Keratinocyte (primary cell): ENCODE results near the gene CLEC7A. TPM values are rescaled to one million over a fixed set of nuclear protein-coding genes. Genes with fewer than 3 reads are reported as not detected.

Experiments
- DNase-seq: peaks from one replicate; pipeline ENCODE4 v3.0.0-alpha.2; 2011; ENCODE audit warnings: low read depth, missing footprints, low spot score
- FAIRE-seq: peaks from 2 replicates; lab custom pipeline; 2011; peaks lifted over from hg19 to GRCh38; lab: Jason Lieb, UNC
- H2AFZ ChIP-seq: 2 replicates; pipeline ENCODE4 v1.6.0; 2012; ENCODE audit warnings: low read length, control low read depth, inconsistent platforms; ENCODE audit not compliant: control insufficient read depth
- H3K27ac ChIP-seq: 2 replicates; pipeline ENCODE4 v1.5.1; 2011; ENCODE audit warnings: low read length; ENCODE audit not compliant: control insufficient read depth, insufficient read depth
- H3K27me3 ChIP-seq: 3 replicates; pipeline ENCODE4 v1.6.0; 2011; ENCODE audit warnings: low read length; ENCODE audit not compliant: control insufficient read depth, insufficient read depth; ENCODE audit errors: extremely low read depth
- H3K36me3 ChIP-seq, 2 experiments: 2 replicates in 1 of 2; 3 replicates in 1 of 2; pipeline ENCODE4 v1.5.1; 2011; ENCODE audit warnings: low read length in 2 of 2, mild to moderate bottlenecking in 1 of 2; ENCODE audit not compliant: control insufficient read depth in 2 of 2, insufficient read depth in 2 of 2; ENCODE audit errors: extremely low read depth in 1 of 2
- H3K4me1 ChIP-seq: 3 replicates; pipeline ENCODE4 v1.5.1; 2011; ENCODE audit warnings: low read length; ENCODE audit not compliant: control insufficient read depth, insufficient read depth; ENCODE audit errors: extremely low read depth
- H3K4me2 ChIP-seq: 3 replicates; pipeline ENCODE4 v1.6.0; 2011; ENCODE audit warnings: low read depth, low read length; ENCODE audit not compliant: control insufficient read depth, insufficient read depth; ENCODE audit errors: extremely low read depth
- H3K4me3 ChIP-seq, 3 experiments: fragments of 200-600 bp in 1 of 3; sonication (generic) in 1 of 3; 2 replicates in 2 of 3; 3 replicates in 1 of 3; pipeline ENCODE4 v1.5.1; 2011 to 2016; ENCODE audit warnings: low read length in 3 of 3, mild to moderate bottlenecking in 3 of 3, control low read depth in 2 of 3, inconsistent platforms in 1 of 3, low read depth in 1 of 3, mixed read lengths in 1 of 3, mixed run types in 1 of 3, moderate library complexity in 1 of 3; ENCODE audit not compliant: control insufficient read depth in 2 of 3, insufficient read depth in 2 of 3; ENCODE audit errors: extremely low read depth in 1 of 3
- H3K79me2 ChIP-seq: 2 replicates; pipeline ENCODE4 v1.6.0; 2012; ENCODE audit warnings: low read length; ENCODE audit not compliant: control insufficient read depth, insufficient read depth
- H3K9ac ChIP-seq: 3 replicates; pipeline ENCODE4 v1.6.0; 2011; ENCODE audit warnings: low read length; ENCODE audit not compliant: control insufficient read depth, insufficient read depth; ENCODE audit errors: extremely low read depth
- H3K9me1 ChIP-seq: 3 replicates; pipeline ENCODE4 v1.6.0; 2011; ENCODE audit warnings: low read length; ENCODE audit not compliant: control insufficient read depth, insufficient read depth; ENCODE audit errors: extremely low read depth
- H3K9me3 ChIP-seq: 2 replicates; pipeline ENCODE4 v1.5.1; 2012; ENCODE audit warnings: low read depth, low read length; ENCODE audit not compliant: control insufficient read depth
- H4K20me1 ChIP-seq: 3 replicates; pipeline ENCODE4 v1.6.0; 2011; ENCODE audit warnings: low read length; ENCODE audit not compliant: control insufficient read depth, insufficient read depth; ENCODE audit errors: extremely low read depth
- CTCF ChIP-seq, 3 experiments: IDR thresholded peaks in 1 of 3; conservative IDR thresholded peaks in 1 of 3; optimal IDR thresholded peaks in 1 of 3; 2 replicates in 2 of 3; 3 replicates in 1 of 3; pipeline versions ENCODE3 to v1.5.1; 2011; ENCODE audit warnings: low read length in 3 of 3, mild to moderate bottlenecking in 3 of 3, moderate library complexity in 2 of 3, control low read depth in 1 of 3, inconsistent platforms in 1 of 3; ENCODE audit not compliant: insufficient read depth in 2 of 3; ENCODE audit errors: extremely low read depth in 1 of 3
- EZH2 ChIP-seq: IDR thresholded peaks from one replicate; pipeline ENCODE4 v1.6.1; 2012; ENCODE audit warnings: inconsistent platforms, mild to moderate bottlenecking, low read length, moderate library complexity
- dilution Hi-C: fragments of 300-500 bp; cut with MboI; formaldehyde crosslinking; loops from one replicate; pipeline ENCODE4 v1.7.0; 2020; ENCODE audit warnings: low sequenced_read_pairs; ENCODE audit not compliant: extremely low pct_ligation_motif_present
- polyA plus RNA-seq, 5 experiments: library from polyadenylated mRNA; depleted of rRNA in 3 of 5; stranded (reverse) in 3 of 5; stranded (forward) in 1 of 5; unstranded in 1 of 5; fragments of >200 nt; gene quantifications; 1 replicate in 1 of 5; 2 replicates in 3 of 5; 3 replicates in 1 of 5; pipeline versions ENCODE4 v1.2.1 to v1.2.3, GENCODE V29; 2011 to 2012; ENCODE audit warnings: missing spikeins in 2 of 5, low read depth in 1 of 5, low replicate concordance in 1 of 5

The CLEC7A gene
- polyA plus RNA-seq, 1 donor (not counting 4 experiments of a cell fraction or from before 2014, with no cell fraction given): 0.62 TPM

DNA sequence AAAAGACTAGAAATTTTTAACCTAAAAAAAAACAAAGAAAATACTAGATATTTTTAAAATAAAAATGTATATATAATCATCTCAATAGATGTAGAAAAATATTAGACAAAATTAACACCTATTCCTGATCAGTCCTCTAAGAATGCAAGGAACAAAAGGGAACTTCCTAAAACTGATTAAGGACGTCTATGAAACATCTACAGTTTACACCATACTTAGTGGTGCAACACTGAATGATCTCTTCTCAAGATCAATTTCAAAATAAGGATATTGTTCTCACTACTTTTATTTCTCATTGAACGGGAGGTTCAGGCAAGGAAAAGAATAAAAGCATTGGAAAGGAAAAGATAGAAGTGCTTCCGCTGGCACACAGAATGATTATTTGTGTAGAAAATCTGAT lies 26.0 kb upstream of the CLEC7A start:
- Histone ChIP-seq H3K9me3 (no peaks in the 10 kb centered on the region), H3K79me2 (no peaks in the 10 kb centered on the region), H2AFZ (no peak overlapping the region), H3K4me3 (no peak overlapping the region), H3K4me1 (peaks cover 5% of the 10 kb centered on the region), H3K36me3 (no peaks in the 10 kb centered on the region), H3K4me2 (no peak overlapping the region), H3K27ac (no peak overlapping the region), H3K9ac (no peak overlapping the region), H3K27me3 (no peaks in the 10 kb centered on the region), H4K20me1 (no peaks in the 10 kb centered on the region), H3K9me1 (no peaks in the 10 kb centered on the region)
- dilution Hi-C loops: no loop called here
- TF ChIP-seq CTCF (optimal IDR thresholded peaks at IDR 0.05 in 1 of 3, IDR thresholded peaks at IDR 0.05 in 1 of 3, conservative IDR thresholded peaks at IDR 0.05 in 1 of 3; ENCODE audit: extremely low read depth in 1 of 3, insufficient read depth in 2 of 3, low read length in 3 of 3): no peak
- no peak for TF ChIP-seq EZH2
- DNase-seq (no peak), FAIRE-seq (no peak)

DNA sequence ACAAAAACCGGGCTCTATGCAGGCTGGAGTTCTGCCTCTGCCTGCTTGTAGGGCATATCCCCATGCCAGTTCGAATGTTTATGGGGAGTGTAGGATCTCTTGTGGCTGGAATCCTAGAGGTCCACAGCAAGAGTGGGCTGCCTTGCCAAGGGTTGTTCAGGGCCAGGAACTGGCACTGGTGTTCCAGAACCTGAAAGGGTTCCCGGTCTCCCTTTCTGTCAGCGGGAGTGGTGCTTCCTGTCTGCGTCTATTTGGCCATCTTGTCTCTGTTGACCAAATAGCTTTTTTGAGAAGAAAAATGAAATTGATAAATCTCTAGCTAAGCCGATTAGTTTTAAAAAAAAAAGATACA lies 24.1 kb upstream of the CLEC7A start:
- no peaks in the 10 kb centered on the region for H3K4me1 ChIP-seq
- H3K79me2 ChIP-seq: no peaks in the 10 kb centered on the region
- dilution Hi-C loops: no loop called here
- H4K20me1 ChIP-seq: no peaks in the 10 kb centered on the region
- H3K36me3 ChIP-seq: no peaks in the 10 kb centered on the region
- no peak for FAIRE-seq
- no peak for DNase-seq
- no peak overlapping the region for H3K4me3 ChIP-seq
- no peaks in the 10 kb centered on the region for H3K27me3 ChIP-seq
- H3K9me1 ChIP-seq: no peaks in the 10 kb centered on the region
- no peak for TF ChIP-seq EZH2
- TF ChIP-seq CTCF (optimal IDR thresholded peaks at IDR 0.05 in 1 of 3, IDR thresholded peaks at IDR 0.05 in 1 of 3, conservative IDR thresholded peaks at IDR 0.05 in 1 of 3; ENCODE audit: extremely low read depth in 1 of 3, insufficient read depth in 2 of 3, low read length in 3 of 3): no peak
- no peaks in the 10 kb centered on the region for H3K9me3 ChIP-seq
- no peak overlapping the region for H3K4me2 ChIP-seq
- no peak overlapping the region for H3K9ac ChIP-seq
- no peak overlapping the region for H3K27ac ChIP-seq
- no peak overlapping the region for H2AFZ ChIP-seq
